ENCODE results near the gene CSRNP3. TPM values are rescaled to one million over a fixed set of nuclear protein-coding genes. Genes with fewer than 3 reads are reported as not detected.

CSRNP3 gene
- total RNA-seq, 1 experiment from 2014 or later: not detected

GRCh38 chr2:165471349-165471950, 2.0 kb downstream of the CSRNP3 start:
- Histone ChIP-seq H3K9me3 (ENCODE audit: control insufficient read depth, insufficient read depth, low read depth, low read length) (no peaks in the 10 kb centered on the region), H3K4me3 (ENCODE audit: low read depth in 2 of 2, low read length in 2 of 2) (no peak overlapping the region), H3K27me3 (ENCODE audit: control insufficient read depth, insufficient read depth, low read length) (no peaks in the 10 kb centered on the region), H3K4me1 (ENCODE audit: control insufficient read depth, insufficient read depth, low read length) (no peaks in the 10 kb centered on the region), H3K36me3 (ENCODE audit: control insufficient read depth, insufficient read depth, low read length) (no peaks in the 10 kb centered on the region), H3K27ac (ENCODE audit: low read length) (no peak overlapping the region)
- DNase-seq (ENCODE audit: low read depth, low spot score) (no peak), ATAC-seq (no peak)
- ChIA-PET CTCF (no interaction called here), POLR2A (no interaction called here)
- BruUV-seq (replicated peaks): no TSS peak
- intact Hi-C loops (cut with micrococcal nuclease; ENCODE audit: unreplicated experiment) (no loop called here), in situ Hi-C loops (cut with HindIII; ENCODE audit: low pct_unique_long_range_greater_than_20kb, low sequenced_read_pairs) (no loop called here)
- TF ChIP-seq TCF7L2 (IDR thresholded peaks at IDR 0.05; ENCODE audit: low read depth, low read length) (no peak), REST (IDR thresholded peaks at IDR 0.05; ENCODE audit: insufficient read depth in 1 of 2, low read depth in 2 of 2, low read length in 1 of 2) (no peak)

GRCh38 chr2:165472922-165473321, 3.4 kb downstream of the CSRNP3 start:
- no peaks in the 10 kb centered on the region for H3K27me3 ChIP-seq (ENCODE audit: control insufficient read depth, insufficient read depth, low read length)
- no peaks in the 10 kb centered on the region for H3K4me1 ChIP-seq (ENCODE audit: control insufficient read depth, insufficient read depth, low read length)
- ChIA-PET POLR2A (no interaction called here), CTCF (no interaction called here)
- no peak for ATAC-seq
- intact Hi-C loops (cut with micrococcal nuclease; ENCODE audit: unreplicated experiment) (no loop called here), in situ Hi-C loops (cut with HindIII; ENCODE audit: low pct_unique_long_range_greater_than_20kb, low sequenced_read_pairs) (no loop called here)
- BruUV-seq (replicated peaks): no TSS peak
- no peaks in the 10 kb centered on the region for H3K36me3 ChIP-seq (ENCODE audit: control insufficient read depth, insufficient read depth, low read length)
- no peak overlapping the region for H3K27ac ChIP-seq (ENCODE audit: low read length)
- no peak overlapping the region for H3K4me3 ChIP-seq (ENCODE audit: low read depth in 2 of 2, low read length in 2 of 2)
- no peak for TF ChIP-seq TCF7L2 (IDR thresholded peaks at IDR 0.05; ENCODE audit: low read depth, low read length)
- no peaks in the 10 kb centered on the region for H3K9me3 ChIP-seq (ENCODE audit: control insufficient read depth, insufficient read depth, low read depth, low read length)
- no peak for DNase-seq (ENCODE audit: low read depth, low spot score)

- CTCF ChIA-PET: interaction anchor here (0.5 kb wide), 1 partner anchor 181 kb away, joined by 5 read pairs; no protein-coding TSS in a partner anchor
- in situ Hi-C loops (cut with HindIII; ENCODE audit: low pct_unique_long_range_greater_than_20kb, low sequenced_read_pairs): no loop called here
- Histone ChIP-seq H3K27me3 (ENCODE audit: control insufficient read depth, insufficient read depth, low read length) (no peaks in the 10 kb centered on the region), H3K9me3 (ENCODE audit: control insufficient read depth, insufficient read depth, low read depth, low read length) (no peaks in the 10 kb centered on the region), H3K4me3 (ENCODE audit: low read depth in 2 of 2, low read length in 2 of 2) (no peak overlapping the region), H3K27ac (ENCODE audit: low read length) (no peak overlapping the region), H3K4me1 (ENCODE audit: control insufficient read depth, insufficient read depth, low read length) (no peaks in the 10 kb centered on the region), H3K36me3 (ENCODE audit: control insufficient read depth, insufficient read depth, low read length) (no peaks in the 10 kb centered on the region)
- POLR2A ChIA-PET: no interaction called here
- TF ChIP-seq CTCF (IDR thresholded peaks at IDR 0.05) (no peak), SIN3A (IDR thresholded peaks at IDR 0.05; ENCODE audit: borderline replicate concordance, insufficient read depth, low read depth, low read length) (no peak), POLR2AphosphoS5 (IDR thresholded peaks at IDR 0.05; ENCODE audit: low read depth, low read length) (no peak), TCF7L2 (IDR thresholded peaks at IDR 0.05; ENCODE audit: low read depth, low read length) (no peak), REST (IDR thresholded peaks at IDR 0.05; ENCODE audit: insufficient read depth in 1 of 2, low read depth in 2 of 2, low read length in 1 of 2) (no peak)
- BruUV-seq (replicated peaks): no TSS peak
- no peak for ATAC-seq
- intact Hi-C loops (cut with micrococcal nuclease; ENCODE audit: unreplicated experiment): no loop called here
- DNase-seq (ENCODE audit: low read depth, low spot score): no peak
Observed at GRCh38 chr2:165474619-165475276, 5.2 kb downstream of the CSRNP3 start.

Data from Panc1 (cell line).